SU-DHL-6 (cell line): ENCODE results near the gene RNASE9.
"Not testable (repeated sequence)": the region's sequence is repeated elsewhere in the genome, so short reads cannot be mapped to it uniquely, and the experiment has no call there.

Experiments used
- H2AFZ ChIP-seq: fragments of 200-600 bp; sonication (generic); 2 replicates; pipeline ENCODE4 v1.6.1; 2014; ENCODE audit warnings: low read depth, mild to moderate bottlenecking, moderate library complexity, mixed read lengths, antibody characterized with exemption, low read length; ENCODE audit not compliant: severe bottlenecking
- H3F3A ChIP-seq: fragments of 200-600 bp; shearing (Covaris generic); 2 replicates; pipeline ENCODE4 v1.6.0; 2016; ENCODE audit warnings: antibody characterized with exemption, mild to moderate bottlenecking; ENCODE audit not compliant: insufficient read depth
- H3K27ac ChIP-seq: fragments of 200-600 bp; sonication (generic); 2 replicates; pipeline ENCODE4 v1.5.1; 2016; ENCODE audit warnings: low read depth, mild to moderate bottlenecking, low read length, moderate library complexity, mixed read lengths
- H3K27me3 ChIP-seq: fragments of 200-600 bp; sonication (generic), shearing (Covaris generic); 2 replicates; pipeline ENCODE4 v1.6.0; 2014; ENCODE audit warnings: mild to moderate bottlenecking, low read length
- H3K36me3 ChIP-seq: fragments of 200-600 bp; sonication (generic); 2 replicates; pipeline ENCODE4 v1.6.1; 2014; ENCODE audit warnings: mild to moderate bottlenecking, low read length, mixed read lengths
- H3K4me2 ChIP-seq: fragments of 300-600, 200-600 bp; shearing (Covaris generic), sonication (generic); 2 replicates; pipeline ENCODE4 v1.6.0; 2014; ENCODE audit warnings: low read length, low read depth, mild to moderate bottlenecking; ENCODE audit not compliant: poor library complexity, severe bottlenecking
- H3K4me3 ChIP-seq: fragments of 200-600 bp; sonication (generic); 2 replicates; pipeline ENCODE4 v1.5.1; 2014; ENCODE audit warnings: antibody characterized with exemption, low read length, mild to moderate bottlenecking, mixed read lengths; ENCODE audit not compliant: insufficient read depth, poor library complexity, severe bottlenecking
- H3K79me2 ChIP-seq: fragments of 200-600 bp; sonication (generic); 2 replicates; pipeline ENCODE4 v1.6.1; 2014; ENCODE audit warnings: mild to moderate bottlenecking, low read length, moderate library complexity; ENCODE audit not compliant: insufficient read depth
- H3K9ac ChIP-seq: fragments of 200-600 bp; sonication (generic); 2 replicates; pipeline ENCODE4 v1.7.0; 2014; ENCODE audit warnings: mild to moderate bottlenecking, low read length
- H3K9me2 ChIP-seq: fragments of 200-600 bp; sonication (generic); replicated peaks from 2 replicates; pipeline ENCODE4 v1.6.1; 2014; ENCODE audit warnings: low read length; ENCODE audit not compliant: insufficient read depth
- H3K9me3 ChIP-seq: fragments of 200-600 bp; sonication (generic); 2 replicates; pipeline ENCODE4 v1.6.1; 2014; ENCODE audit warnings: low read length, mixed read lengths; ENCODE audit not compliant: insufficient read depth
- H4K20me1 ChIP-seq: fragments of 200-600 bp; sonication (generic); 2 replicates; pipeline ENCODE4 v1.6.1; 2014; ENCODE audit warnings: low read depth, mild to moderate bottlenecking, antibody characterized with exemption, low read length, moderate library complexity, mixed read lengths
- CTCF ChIP-seq: fragments of 200-600 bp; sonication (generic); IDR thresholded peaks from one replicate; pipeline ENCODE4 v1.5.1; 2017; ENCODE audit warnings: antibody characterized with exemption, mild to moderate bottlenecking, low read length, moderate library complexity; ENCODE audit not compliant: insufficient read depth, poor library complexity, severe bottlenecking
- EZH2phosphoT487 ChIP-seq: fragments of 200-600 bp; sonication (generic), shearing (Covaris generic); conservative IDR thresholded peaks from 2 replicates; pipeline ENCODE4 v1.6.1; 2018; ENCODE audit warnings: mild to moderate bottlenecking, antibody characterized with exemption, low read length, moderate library complexity, mixed read lengths

RNASE9 gene

GRCh38 chr14:20512177-20512905 is 48.5 kb downstream of the RNASE9 start:
- Histone ChIP-seq H3K4me3 (no peak overlapping the region), H3F3A (no peaks in the 10 kb centered on the region), H3K4me2 (no peak overlapping the region), H3K27ac (no peak overlapping the region), H3K79me2 (no peaks in the 10 kb centered on the region), H2AFZ (no peak overlapping the region), H3K9ac (no peak overlapping the region), H4K20me1 (no peaks in the 10 kb centered on the region), H3K9me2 (no peaks in the 10 kb centered on the region), H3K9me3 (no peaks in the 10 kb centered on the region), H3K27me3 (no peaks in the 10 kb centered on the region), H3K36me3 (no peaks in the 10 kb centered on the region)
- TF ChIP-seq CTCF = no peak

DNA sequence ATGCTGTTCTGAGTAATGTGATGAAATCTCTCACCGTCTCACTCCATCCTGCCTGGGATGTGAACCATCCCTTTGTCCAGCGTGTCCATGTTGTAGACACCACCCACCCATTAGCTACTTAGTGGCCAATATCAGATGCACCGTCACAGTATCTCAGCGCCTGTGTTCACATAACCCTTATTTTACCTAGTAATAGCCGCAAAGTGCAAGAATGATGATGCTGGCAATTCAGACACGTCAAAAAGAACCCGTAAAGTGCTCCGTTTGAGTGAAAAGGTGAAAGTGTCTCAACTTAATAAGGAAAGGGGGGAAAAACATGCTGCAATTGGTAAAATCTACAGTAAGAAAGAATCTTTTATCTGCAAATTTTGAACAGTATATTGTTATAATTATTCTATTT is 52.5 kb downstream of the RNASE9 start:
- no peak overlapping the region for H3K27ac ChIP-seq
- H2AFZ ChIP-seq = no peak overlapping the region
- no peaks in the 10 kb centered on the region for H3K9me2 ChIP-seq
- H3K9ac ChIP-seq = no peak overlapping the region
- H3K27me3 ChIP-seq = no peaks in the 10 kb centered on the region
- H3F3A ChIP-seq = no peaks in the 10 kb centered on the region
- H3K79me2 ChIP-seq = no peaks in the 10 kb centered on the region
- no peaks in the 10 kb centered on the region for H3K36me3 ChIP-seq
- H3K4me2 ChIP-seq = no peak overlapping the region
- no peaks in the 10 kb centered on the region for H4K20me1 ChIP-seq
- no peaks in the 10 kb centered on the region for H3K9me3 ChIP-seq
- no peak for TF ChIP-seq CTCF
- TF ChIP-seq EZH2phosphoT487 = no peak
- H3K4me3 ChIP-seq = no peak overlapping the region

DNA sequence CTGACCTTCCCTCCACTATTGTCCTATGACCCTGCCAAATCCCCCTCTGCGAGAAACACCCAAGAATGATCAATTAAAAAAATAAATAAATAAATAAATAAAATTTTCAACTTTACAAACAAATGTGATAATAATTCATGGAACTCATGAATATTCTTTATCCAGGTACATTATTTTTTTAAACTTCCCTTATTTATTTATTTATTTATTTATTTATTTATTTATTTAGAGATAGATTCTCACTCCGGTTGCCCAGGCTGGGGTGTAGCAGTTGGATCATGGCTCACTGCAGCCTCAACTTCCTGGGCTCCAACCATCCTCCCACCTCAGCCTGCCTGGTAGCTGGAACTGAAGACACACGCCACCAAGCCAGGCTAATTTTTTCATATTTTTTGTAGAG is 53.3 kb downstream of the RNASE9 start:
- H3K9ac ChIP-seq, H3F3A ChIP-seq, H3K27me3 ChIP-seq, H3K4me3 ChIP-seq, H3K79me2 ChIP-seq, H4K20me1 ChIP-seq, H3K36me3 ChIP-seq, H3K9me2 ChIP-seq, H3K9me3 ChIP-seq, H3K27ac ChIP-seq, H3K4me2 ChIP-seq, H2AFZ ChIP-seq: not testable (repeated sequence)

DNA sequence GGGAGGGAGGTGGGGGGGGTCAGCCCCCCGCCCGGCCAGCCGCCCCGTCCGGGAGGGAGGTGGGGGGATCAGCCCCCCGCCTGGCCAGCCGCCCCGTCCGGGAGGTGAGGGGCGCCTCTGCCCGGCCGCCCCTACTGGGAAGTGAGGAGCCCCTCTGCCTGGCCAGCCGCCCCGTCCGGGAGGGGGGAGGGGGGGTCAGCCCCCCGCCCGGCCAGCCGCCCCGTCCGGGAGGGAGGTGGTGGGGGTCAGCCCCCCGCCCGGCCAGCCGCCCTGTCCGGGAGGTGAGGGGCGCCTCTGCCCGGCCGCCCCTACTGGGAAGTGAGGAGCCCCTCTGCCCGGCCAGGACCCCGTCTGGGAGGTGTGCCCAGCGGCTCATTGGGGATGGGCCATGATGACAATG is 54.1 kb downstream of the RNASE9 start:
- H3K9ac ChIP-seq, H3K9me2 ChIP-seq, H3K36me3 ChIP-seq, H3K27me3 ChIP-seq, H3F3A ChIP-seq, H3K27ac ChIP-seq, H2AFZ ChIP-seq, H3K4me2 ChIP-seq, H4K20me1 ChIP-seq, H3K4me3 ChIP-seq, H3K9me3 ChIP-seq, H3K79me2 ChIP-seq: not testable (repeated sequence)

DNA sequence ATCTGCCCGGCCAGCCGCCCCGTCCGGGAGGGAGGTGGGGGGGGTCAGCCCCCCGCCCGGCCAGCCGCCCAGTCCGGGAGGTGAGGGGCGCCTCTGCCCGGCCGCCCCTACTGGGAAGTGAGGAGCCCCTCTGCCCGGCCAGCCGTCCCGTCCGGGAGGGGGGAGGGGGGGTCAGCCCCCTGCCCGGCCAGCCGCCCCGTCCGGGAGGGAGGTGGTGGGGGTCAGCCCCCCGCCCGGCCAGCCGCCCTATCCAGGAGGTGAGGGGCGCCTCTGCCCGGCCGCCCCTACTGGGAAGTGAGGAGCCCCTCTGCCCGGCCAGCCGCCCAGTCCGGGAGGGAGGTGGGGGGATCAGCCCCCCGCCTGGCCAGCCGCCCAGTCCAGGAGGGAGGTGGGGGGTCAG is 54.6 kb downstream of the RNASE9 start:
- not testable (repeated sequence) for H2AFZ ChIP-seq, H3K9me2 ChIP-seq, H3K9me3 ChIP-seq, H3K27ac ChIP-seq, H3K79me2 ChIP-seq, H3K4me2 ChIP-seq, H3K27me3 ChIP-seq, H3F3A ChIP-seq, H3K9ac ChIP-seq, H4K20me1 ChIP-seq, H3K4me3 ChIP-seq, H3K36me3 ChIP-seq
